Renal cortical epithelial cell (primary cell): ENCODE measurements around the gene TRIM21. TPM values are rescaled to one million over a fixed set of nuclear protein-coding genes. Genes with fewer than 3 reads are reported as not detected.

Experiments
- total RNA-seq: library from RNA; depleted of rRNA; stranded (reverse); fragments of >200 nt; gene quantifications from 2 replicates; pipeline ENCODE4 v1.2.3, GENCODE V29; 2014

Gene TRIM21
- total RNA-seq, 1 donor from 2014 or later = 26.5 TPM

Other genes with a start within 250 kb of the TRIM21 start
- gene OR52B4, start 25.3 kb downstream of the TRIM21 start, total RNA-seq = not detected in 2 replicates
- gene OR52K2, start 55.6 kb upstream of the TRIM21 start, total RNA-seq = not detected in 2 replicates
- not detected in 2 replicates for gene OR52K1, start 88.9 kb upstream of the TRIM21 start, total RNA-seq
- not detected in 2 replicates for gene OR52M1, start 151.5 kb upstream of the TRIM21 start, total RNA-seq
- not detected in 2 replicates for gene OR52I2, start 188.0 kb upstream of the TRIM21 start, total RNA-seq
- gene OR52I1, start 200.3 kb upstream of the TRIM21 start, total RNA-seq = not detected in 2 replicates
- gene TRIM68, start 214.5 kb upstream of the TRIM21 start, total RNA-seq = 10.4 and 24.4 TPM in 2 replicates
- not detected in 2 replicates for gene OR51D1, start 243.8 kb upstream of the TRIM21 start, total RNA-seq